Activated naive CD4-positive, alpha-beta T cell treated with anti-CD3 and anti-CD28 coated beads, Interleukin-2, amount 50 U/mL, for 72 hours (primary cell): ENCODE data around the gene VENTX. TPM values are rescaled to one million over a fixed set of nuclear protein-coding genes. Genes with fewer than 3 reads are reported as not detected.

Experiments used
- ATAC-seq, 2 donors: fragments of 150-1000 bp; cut with Tn5 transposase; 2 replicates each; pipeline ENCODE4 v1.10.0; 2021; ENCODE audit warnings: mild to moderate bottlenecking in 2 of 2, moderate library complexity in 2 of 2
- DNase-seq, 2 donors: peaks; one replicate each; pipeline ENCODE4 v3.0.0; 2021 to 2022; ENCODE audit warnings: low spot score in 2 of 2
- H3K27ac Mint-ChIP-seq, 2 donors: one replicate each; pipeline ENCODE4 v1.8.0; 2022; ENCODE audit warnings: mild to moderate bottlenecking in 2 of 2, mixed read lengths in 2 of 2
- H3K36me3 Mint-ChIP-seq, 2 donors: one replicate each; pipeline ENCODE4 v1.8.0; 2022; ENCODE audit warnings: mixed read lengths in 2 of 2
- H3K9me3 Mint-ChIP-seq, 2 donors: one replicate each; pipeline ENCODE4 v1.8.0; 2022; ENCODE audit warnings: mixed read lengths in 2 of 2
- total RNA-seq, 2 donors: library from RNA; stranded (reverse); gene quantifications; one replicate each; pipeline ENCODE4 v1.2.3, GENCODE V29; 2022

The VENTX gene
- total RNA-seq, 2 donors from 2014 or later, result not detected

DNA sequence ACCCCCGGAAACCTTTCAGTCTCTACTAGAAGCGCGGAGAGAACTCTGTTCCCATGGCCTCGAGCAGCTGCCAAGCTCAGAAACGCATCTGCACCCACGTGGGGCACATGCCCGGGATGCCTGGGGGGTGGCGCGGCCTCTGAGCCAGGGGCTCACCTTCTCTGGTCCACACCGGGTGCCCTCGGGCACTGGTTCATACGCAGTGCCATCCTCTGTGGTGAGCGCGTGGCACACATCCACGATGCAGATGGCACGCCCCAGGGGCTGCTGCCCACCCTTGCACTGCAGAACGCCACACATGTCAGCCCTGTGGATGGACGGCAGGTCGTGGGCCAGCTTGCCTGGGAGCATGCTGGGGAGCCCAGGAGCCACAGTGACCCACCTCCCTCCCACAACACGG is 32.5 kb downstream of the VENTX start:
- Mint-ChIP-seq H3K27ac (no peak overlapping the region), H3K36me3 (no peaks in the 10 kb centered on the region), H3K9me3 (no peaks in the 10 kb centered on the region)
- DNase-seq, result no peak
- no peak for ATAC-seq

DNA sequence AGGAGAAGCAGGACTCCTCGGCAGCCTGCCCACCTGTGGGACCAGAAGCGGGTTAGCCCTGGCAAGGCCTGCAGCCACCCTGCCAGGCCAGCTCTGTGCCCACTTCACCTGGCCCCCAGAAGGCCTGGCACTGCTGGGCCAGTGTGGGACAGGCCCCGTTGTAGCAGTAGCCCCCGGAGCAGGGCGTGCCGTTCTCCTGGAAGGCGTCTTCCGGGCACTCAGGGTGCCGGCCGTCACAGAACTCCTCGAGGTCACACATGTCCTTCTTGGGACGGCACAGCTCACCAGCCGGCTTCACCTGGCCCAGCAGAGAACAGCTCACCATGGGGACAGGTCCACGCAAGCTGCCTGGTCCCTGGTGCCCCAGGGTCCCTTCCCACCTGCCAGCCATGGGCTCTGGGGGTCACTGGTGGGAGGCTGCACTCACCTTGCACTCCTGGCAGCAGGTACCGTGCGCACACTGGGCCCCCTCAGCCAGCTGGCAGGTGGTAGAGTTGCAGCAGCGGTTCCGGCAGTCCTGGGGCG is 33.2 kb downstream of the VENTX start:
- ATAC-seq, result no peak
- H3K36me3 Mint-ChIP-seq, result peaks cover 3 to 4% of the 10 kb centered on the region in 2 donors
- DNase-seq, result no peak

DNA sequence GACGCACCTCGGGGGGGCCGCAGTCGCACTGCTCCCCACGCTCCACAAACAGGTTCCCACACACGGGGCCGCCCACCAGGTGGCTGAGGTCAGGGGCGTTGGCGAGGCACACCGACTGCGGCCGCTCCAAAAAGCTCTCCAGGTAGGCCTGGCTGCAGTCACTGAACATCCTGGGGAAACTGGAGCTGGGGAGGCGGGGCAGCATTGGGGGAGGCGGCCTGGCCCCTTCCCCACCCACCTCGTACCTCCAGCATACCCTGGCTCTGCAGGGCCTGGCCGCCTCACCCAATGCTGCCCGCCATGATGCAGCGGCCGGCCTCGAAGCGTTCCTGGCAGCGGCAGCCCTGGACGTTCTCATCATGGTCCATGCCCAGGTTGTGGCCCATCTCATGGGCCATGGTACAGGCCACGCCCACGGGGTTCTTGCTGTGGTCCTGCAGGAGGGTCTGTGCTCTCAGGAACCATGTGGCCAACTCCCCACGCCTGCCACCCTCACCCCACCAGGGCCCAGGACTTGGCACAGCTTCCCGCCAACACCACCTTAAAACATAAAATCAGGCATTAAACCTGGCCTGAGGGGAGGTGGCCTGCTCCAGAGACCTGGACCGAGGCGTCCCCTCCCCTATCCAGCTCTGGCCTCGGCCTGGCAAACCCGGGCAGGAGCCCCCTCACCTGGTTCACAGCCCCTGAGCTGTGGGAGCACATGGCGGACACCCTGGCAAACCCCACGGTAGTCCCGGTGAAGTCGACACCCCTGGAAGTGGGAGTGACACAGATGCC is 34.1 kb downstream of the VENTX start:
- Mint-ChIP-seq H3K27ac (no peak overlapping the region), H3K9me3 (no peaks in the 10 kb centered on the region), H3K36me3 (peaks cover 6% of the 10 kb centered on the region in 2 donors)
- ATAC-seq, result no peak
- no peak for DNase-seq

More for the DNA sequence above, 33.2 kb downstream of the VENTX start:
- Mint-ChIP-seq H3K9me3 (no peaks in the 10 kb centered on the region), H3K27ac (no peak overlapping the region)

DNA sequence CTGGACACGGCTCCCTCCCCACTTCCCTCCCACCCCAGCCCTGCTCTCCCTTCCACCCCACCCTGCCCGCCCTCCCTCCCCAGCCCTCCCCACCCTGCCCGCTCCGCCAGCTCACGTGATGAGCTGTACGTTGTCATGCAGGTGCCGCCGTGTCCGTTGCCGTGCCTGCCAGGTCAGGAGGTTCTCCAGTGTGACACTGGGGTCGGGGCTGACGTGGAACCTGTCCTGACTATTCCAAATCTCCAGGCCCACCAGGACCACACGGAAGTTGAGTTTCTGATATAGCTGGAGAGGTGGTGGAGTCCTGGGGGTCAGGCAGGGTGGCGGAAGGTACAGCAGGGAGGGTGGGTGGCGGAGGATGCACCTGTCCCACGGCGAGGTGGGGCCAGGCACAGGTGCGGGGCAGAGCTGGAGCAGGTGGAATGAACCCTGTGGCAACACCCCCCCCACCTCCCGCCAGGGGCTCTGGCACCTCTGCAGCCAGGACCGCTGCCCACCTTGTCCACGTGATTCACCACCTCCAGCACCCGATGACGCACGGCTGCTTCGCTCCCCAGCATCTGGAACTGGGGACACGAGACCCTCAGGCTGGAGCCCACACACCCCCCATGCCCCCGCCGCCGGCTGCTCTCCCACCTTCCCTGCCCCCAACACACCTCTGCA is 34.8 kb downstream of the VENTX start:
- DNase-seq, result no peak
- Mint-ChIP-seq H3K9me3 (no peaks in the 10 kb centered on the region), H3K27ac (no peak overlapping the region), H3K36me3 (peaks cover 6% of the 10 kb centered on the region in 2 donors)
- ATAC-seq, result no peak

DNA sequence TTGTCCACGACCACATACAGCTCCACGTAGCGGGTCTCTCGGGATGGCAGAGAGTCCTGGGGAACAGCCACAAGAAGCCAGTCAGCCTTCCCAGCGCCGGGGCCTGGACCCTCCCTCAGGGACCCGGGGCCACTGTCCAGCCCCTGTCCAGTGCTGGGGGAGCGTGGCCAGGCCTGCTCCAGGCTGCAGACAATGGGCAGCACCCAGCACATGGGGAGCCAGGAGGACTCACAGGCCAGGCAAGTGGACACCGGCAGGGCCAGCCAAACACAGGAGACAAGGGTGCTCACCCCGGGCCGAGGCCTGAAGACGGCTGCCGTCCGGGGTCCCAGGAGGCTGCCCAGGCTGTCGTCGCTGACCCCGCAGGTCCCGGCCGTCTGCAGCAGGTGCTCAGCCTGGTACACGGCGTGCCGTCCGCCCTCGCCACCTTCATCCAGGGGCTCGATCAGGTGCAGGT is 35.3 kb downstream of the VENTX start:
- Mint-ChIP-seq H3K9me3 (no peaks in the 10 kb centered on the region), H3K36me3 (peaks cover 6% of the 10 kb centered on the region in 2 donors), H3K27ac (no peak overlapping the region)
- DNase-seq (no peak), ATAC-seq (no peak)

DNA sequence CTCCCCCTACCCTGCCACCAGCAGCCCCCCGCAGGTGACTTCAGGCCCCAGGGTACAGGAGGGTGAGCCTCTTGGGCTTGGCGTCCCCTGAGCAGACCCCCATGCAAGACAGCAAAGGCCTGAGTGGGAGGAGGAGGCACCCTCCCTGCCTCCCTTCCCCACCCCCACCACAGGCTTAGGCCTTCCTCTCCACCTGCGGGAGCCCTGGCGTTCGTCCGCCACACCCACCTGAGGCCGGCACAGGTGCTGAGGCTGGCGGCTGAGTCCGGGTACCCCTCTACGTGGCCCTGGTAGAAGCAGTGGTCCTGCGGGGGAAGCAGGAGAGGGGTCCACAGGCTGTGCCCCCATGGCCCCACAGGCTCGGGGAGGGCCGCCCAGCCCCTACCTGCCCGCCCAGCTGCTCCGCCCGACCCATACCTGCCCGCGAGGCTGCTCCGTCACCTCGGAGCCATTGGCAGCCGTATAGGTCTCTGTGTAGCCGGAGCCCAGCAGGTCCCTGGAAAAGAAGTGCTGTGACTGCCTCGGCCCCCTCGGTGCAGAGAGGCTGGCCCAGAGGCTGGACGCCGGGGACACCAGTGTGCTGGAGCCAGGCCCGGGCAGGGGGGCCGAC is 36.0 kb downstream of the VENTX start:
- ATAC-seq (no peak), DNase-seq (no peak)
- Mint-ChIP-seq H3K9me3 (no peaks in the 10 kb centered on the region), H3K36me3 (peaks cover 6% of the 10 kb centered on the region in 2 donors), H3K27ac (no peak overlapping the region)

DNA sequence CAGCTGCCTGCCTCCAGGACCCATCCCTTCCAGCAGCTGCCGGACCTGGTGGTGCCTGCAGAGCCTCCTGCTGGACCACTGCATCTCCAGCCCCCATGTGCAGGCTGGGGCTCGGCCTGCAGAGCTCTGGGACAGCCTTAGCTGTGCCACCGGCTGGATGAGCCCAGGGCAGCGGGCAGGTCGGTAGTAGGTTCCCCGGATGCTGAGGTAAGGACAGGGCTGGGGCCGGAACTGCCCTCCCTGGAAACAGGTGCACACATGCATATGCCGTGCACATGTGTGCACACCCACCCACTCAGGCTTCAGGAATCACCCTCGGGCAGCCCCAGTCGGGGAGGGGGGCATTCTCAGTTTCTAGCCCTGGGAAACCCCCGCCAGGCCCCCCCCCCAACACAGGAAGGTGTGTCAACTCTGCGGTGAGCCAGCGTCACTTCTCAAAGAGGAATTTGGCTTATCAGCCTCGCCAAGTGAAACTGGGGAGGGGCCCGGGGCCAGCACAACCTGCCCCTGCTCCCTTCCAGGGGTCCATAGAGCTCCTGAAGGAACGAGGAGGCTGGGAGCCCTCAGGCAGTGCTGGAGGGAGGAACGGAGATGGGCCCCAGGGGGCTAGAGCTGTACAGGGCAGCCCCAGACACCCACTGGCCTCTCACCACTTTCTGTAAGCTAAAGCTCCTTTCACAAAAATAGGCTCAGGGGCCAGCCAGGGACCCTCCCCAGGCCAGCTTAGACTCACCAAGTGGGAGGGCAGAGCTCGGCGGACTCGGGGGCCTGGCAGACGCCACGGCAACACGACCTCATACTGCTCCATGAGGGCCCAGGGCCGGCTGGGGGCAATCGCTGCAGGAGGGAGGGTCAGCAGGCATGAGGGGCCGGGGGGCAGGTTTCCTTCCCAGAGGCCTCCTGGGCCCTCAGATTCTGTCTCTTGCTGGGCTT is 37.4 kb downstream of the VENTX start:
- DNase-seq (peak; percentile 59 to 91), ATAC-seq (peak; percentile 72 to 80)
- Mint-ChIP-seq H3K9me3 (no peaks in the 10 kb centered on the region), H3K36me3 (peaks cover 6% of the 10 kb centered on the region in 2 donors), H3K27ac (peak overlapping the region; percentile 85 to 87)

DNA sequence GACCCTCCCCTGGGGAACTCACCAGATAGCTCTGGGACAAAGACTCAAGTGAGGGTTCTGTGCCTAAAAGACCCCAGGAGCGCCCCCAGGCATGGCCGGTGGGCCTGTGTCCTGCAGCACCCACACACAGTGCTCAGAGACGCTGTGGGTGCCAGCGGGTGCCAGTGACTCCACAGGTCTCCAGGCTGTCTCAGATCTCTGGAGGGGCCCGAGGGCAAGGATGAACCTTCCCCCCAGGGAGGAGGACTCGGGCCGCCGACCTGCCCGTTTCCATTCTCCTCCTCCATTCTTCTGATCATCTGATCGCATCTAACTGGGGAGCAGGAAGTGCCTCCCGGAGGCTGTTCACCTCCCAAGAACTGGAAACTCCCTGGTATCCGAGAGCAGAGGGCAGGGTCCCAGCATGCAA is 38.0 kb downstream of the VENTX start:
- ATAC-seq (peak; percentile 42 to 53), DNase-seq (peak in 1 of 2 donors; percentile 56)
- H3K9me3 Mint-ChIP-seq, result no peaks in the 10 kb centered on the region
- H3K36me3 Mint-ChIP-seq, result peaks cover 6% of the 10 kb centered on the region in 2 donors
- H3K27ac Mint-ChIP-seq, result peak overlapping the region; percentile 77 to 87

DNA sequence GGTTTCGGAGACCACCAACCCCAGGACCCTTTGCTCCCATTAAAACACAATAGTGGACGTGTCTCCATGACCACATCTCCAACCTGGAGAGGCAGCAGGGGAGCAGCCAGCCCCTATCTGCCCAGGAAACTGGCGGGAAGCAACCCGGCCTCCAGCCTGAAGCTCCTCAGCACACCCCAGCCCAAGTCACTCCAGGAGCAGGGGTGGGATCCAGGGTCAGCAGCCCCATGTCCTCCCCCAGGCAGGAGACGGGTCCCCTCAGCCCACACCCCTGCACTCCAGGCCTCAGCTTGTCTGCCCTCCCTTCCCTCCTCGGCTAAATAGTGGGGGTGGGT is 38.4 kb downstream of the VENTX start:
- peak overlapping the region; percentile 77 to 87 for H3K27ac Mint-ChIP-seq

DNA sequence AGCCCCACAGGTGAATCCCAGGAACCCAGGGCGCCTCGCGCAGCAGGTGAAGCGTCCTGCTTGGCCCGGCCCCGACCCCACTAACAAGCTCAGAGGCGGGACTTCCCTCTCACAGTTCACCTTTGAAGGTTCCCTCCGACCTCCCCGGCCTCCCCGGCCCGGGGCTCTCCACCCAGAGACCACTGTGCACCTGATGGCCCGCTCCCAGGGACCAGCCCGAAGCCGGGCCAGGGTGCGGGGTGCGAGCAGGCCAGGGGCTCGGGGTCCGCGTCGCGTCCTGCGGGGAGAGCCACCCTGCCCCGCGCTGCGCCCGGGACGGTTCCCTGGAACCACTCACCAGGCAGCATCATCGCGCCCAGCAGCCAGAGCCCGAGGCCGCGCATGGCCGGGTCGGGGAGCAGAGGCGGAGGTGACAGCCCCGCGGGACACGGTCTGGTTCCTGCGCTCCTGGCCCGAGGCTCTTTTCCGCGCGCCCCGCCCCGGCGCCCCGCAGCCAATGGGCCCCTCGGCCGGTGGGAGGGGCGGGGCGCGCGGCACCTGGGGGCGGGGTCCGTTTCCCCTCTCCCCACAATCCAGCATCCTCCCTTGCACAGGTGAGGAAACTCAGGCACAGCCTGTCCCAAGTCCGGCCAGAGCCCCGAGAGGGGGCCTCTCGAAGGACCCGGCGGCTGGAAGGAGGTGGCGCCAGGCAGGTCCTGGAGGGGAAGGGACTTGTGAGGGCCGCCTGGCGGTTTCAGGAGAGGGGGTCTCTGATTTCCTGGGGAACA is 39.0 kb downstream of the VENTX start, which contains the start of gene ADAM8:
Gene ADAM8 (minus strand): TSS at position 434 of the 767 bp plus-strand sequence. CDS start 51 bp downstream, at position 383.
- H3K27ac Mint-ChIP-seq, result peak within 1 kb of the TSS; percentile 77 to 87
- peak in 1 of 2 donors; percentile 84 for DNase-seq
- H3K9me3 Mint-ChIP-seq, result no peaks in the 10 kb centered on the region
- peak; percentile 40 to 67 for ATAC-seq
- H3K36me3 Mint-ChIP-seq, result peaks cover 6% of the 10 kb centered on the region in 2 donors

More for the DNA sequence above, 38.4 kb downstream of the VENTX start:
- peaks cover 6% of the 10 kb centered on the region in 2 donors for H3K36me3 Mint-ChIP-seq
- ATAC-seq (peak in 1 of 2 donors; percentile 0), DNase-seq (peak in 1 of 2 donors; percentile 21)
- H3K9me3 Mint-ChIP-seq, result no peaks in the 10 kb centered on the region

DNA sequence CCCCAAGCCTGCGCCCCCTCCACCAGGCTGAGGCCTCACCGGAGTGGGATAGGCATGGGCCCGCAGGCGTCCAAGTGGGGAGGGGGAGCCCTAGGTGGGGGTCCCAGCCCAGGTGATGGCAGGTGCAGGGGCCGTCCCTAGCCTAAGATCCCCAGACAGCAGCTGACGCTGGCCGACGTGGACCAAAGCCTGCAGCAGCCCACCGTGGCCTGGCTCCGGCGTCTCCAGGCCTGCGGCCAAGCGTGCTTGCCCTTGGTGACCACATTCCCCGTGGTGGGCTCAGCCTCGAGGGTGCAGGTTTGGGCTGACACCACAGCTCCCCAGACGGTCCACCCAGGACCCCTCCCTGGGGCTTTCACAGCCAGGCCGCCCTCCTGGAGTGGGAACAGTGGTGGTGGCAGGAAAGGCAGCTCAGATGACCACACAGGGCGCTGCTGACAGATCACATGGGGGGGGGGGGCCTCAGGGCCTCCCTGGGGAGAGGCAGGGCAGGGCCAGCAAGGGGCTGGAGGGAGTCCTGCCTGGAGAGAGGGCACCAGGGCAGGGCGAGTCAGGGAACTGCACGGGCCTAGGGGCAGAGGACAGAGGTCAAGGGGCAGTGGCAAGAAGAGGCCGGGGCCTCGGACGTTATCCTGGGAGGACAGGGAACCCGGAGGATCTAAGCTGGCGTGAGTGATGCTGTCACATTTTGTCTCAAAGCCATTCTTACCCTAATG is 39.8 kb downstream of the VENTX start:
- DNase-seq (no peak), ATAC-seq (no peak)
- peaks cover 6% of the 10 kb centered on the region in 2 donors for H3K36me3 Mint-ChIP-seq
- H3K9me3 Mint-ChIP-seq, result no peaks in the 10 kb centered on the region
- H3K27ac Mint-ChIP-seq, result peak overlapping the region in 1 of 2 donors; percentile 59

DNA sequence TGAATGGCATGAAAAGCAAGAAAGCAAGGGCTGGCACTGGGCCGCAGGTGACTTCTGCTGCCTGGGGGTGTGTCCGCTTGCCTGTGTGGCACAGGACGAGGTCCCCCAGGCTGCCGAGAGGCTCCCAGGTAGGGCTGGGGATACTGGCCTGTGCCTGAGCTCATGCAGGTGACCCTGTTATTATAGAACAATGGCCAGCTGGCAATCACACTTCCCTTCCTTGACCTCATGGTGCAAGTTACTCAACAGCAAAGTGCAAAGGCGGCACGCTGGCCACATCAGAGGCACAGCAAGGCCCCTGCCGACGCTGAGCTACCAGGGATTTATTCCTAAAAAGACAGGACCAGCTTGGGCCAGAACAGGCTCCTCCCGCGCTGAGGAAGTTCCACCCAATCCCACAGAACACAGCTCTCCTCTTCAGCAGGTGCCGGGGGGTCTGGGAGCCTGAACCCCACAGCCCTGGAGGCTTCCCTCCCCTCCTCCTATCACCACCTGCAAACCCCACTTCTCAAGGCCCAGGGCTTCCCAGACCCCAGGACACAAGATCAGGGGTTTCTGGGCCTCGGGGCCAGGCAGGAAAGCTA is 40.4 kb downstream of the VENTX start:
- DNase-seq (no peak), ATAC-seq (no peak)
- no peaks in the 10 kb centered on the region for H3K9me3 Mint-ChIP-seq
- peaks cover 6% of the 10 kb centered on the region in 2 donors for H3K36me3 Mint-ChIP-seq
- peak overlapping the region in 1 of 2 donors; percentile 59 for H3K27ac Mint-ChIP-seq

DNA sequence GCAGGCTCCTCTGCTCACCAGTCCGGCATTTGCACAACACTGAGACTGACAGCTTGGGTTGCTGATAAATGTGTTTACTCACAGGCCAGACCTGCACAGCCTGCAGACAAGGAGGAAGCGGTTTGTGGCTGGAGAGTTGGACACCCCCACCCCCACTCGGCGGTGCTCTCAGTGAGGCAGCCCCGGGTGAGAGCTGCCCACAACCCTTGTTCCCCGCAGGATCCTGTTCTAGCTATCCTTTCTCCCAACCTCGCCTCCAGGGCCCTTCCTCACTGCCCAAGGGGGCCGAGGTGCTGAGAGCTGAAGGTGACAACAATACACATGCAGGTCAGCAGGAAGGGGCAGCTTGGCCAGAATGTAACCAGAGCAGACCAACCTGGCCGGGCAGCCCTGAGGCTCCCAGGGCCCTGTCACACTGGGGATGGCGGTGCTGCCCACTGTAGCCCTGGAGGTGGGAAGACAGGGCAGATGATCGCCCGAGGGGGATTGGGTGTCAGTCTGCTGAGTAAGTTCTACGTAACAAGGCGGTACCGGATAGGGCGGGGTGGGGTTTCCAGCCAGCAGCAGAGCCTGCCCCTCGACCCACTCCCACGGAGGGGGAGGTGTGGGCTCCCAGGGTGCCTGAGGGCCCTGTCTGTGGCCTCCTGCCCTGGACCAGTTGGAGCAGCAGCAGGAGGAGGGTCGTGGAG is 41.1 kb downstream of the VENTX start:
- ATAC-seq, result peak in 1 of 2 donors; percentile 11

More for the DNA sequence above, 41.1 kb downstream of the VENTX start:
- H3K36me3 Mint-ChIP-seq, result peaks cover 6 to 7% of the 10 kb centered on the region in 2 donors
- DNase-seq, result no peak
- no peaks in the 10 kb centered on the region for H3K9me3 Mint-ChIP-seq
- peak overlapping the region in 1 of 2 donors; percentile 59 for H3K27ac Mint-ChIP-seq
